GM12878 (cell line): ENCODE data around the gene CEP97. TPM values are rescaled to one million over a fixed set of nuclear protein-coding genes. Genes with fewer than 3 reads are reported as not detected.
A peak's percentile ranks its signal among the peaks of the same experiment; 100 is the strongest.

Experiments
- ATF7 ChIP-seq: fragments of 450-650 bp; IDR thresholded peaks from 2 replicates; pipeline ENCODE4 v1.6.1; 2016; ENCODE audit warnings: low read depth, mild to moderate bottlenecking
- JUNB ChIP-seq: IDR thresholded peaks from 2 replicates; pipeline ENCODE4 v1.6.1; 2016; ENCODE audit warnings: antibody characterized with exemption, mild to moderate bottlenecking
- MXI1 ChIP-seq: fragments of 150-350 bp; IDR thresholded peaks from 2 replicates; pipeline ENCODE4 v1.6.1; 2011; ENCODE audit warnings: low read depth, mild to moderate bottlenecking, inconsistent platforms, low read length, improper control_type of control experiment
- NFYB ChIP-seq: IDR thresholded peaks from 2 replicates; pipeline ENCODE4 v1.6.1; 2011; ENCODE audit warnings: low read depth, mild to moderate bottlenecking, low read length, improper control_type of control experiment, moderate library complexity; ENCODE audit not compliant: insufficient read depth
- NR2F1 ChIP-seq: fragments of 450-650 bp; conservative IDR thresholded peaks from 2 replicates; pipeline ENCODE4 v1.6.1; 2017; ENCODE audit warnings: mild to moderate bottlenecking
- SRF ChIP-seq, 2 experiments: IDR thresholded peaks; 2 replicates each; pipeline ENCODE4 v1.6.1; 2011; ENCODE audit warnings: low read depth in 2 of 2, low read length in 2 of 2, mild to moderate bottlenecking in 1 of 2, moderate library complexity in 1 of 2
- ZBED1 ChIP-seq: IDR thresholded peaks from 2 replicates; pipeline ENCODE4 v1.6.1; 2016; ENCODE audit warnings: borderline replicate concordance
- polyA plus RNA-seq, 11 experiments: library from polyadenylated mRNA; depleted of rRNA in 4 of 11; unstranded in 6 of 11; stranded (reverse) in 5 of 11; fragments of >200 nt; fragmentation: Nextera tagmentation in 4 of 11; fragmentation: Illumina TruSeq in 1 of 11; extraction: Ambion mirVana in 4 of 11; extraction: Trizol in 1 of 11; gene quantifications; 1 replicate in 1 of 11; 2 replicates in 10 of 11; pipeline versions ENCODE4 v1.2.1 to v1.2.3, GENCODE V29; 2011 to 2016; ENCODE audit warnings: inconsistent platforms in 2 of 11, missing spikeins in 2 of 11, low read depth in 1 of 11
- total RNA-seq, 4 experiments: library from RNA; depleted of rRNA in 3 of 4; stranded (reverse); fragments of >200 nt in 3 of 4; fragmentation: Illumina TruSeq in 1 of 4; extraction: Trizol in 1 of 4; gene quantifications; 2 replicates each; pipeline versions ENCODE4 v1.2.1 to v1.2.3, GENCODE V29; 2013 to 2021
- TF ChIP-seq, protein P1 (sequence below): fragments of 450-650 bp; IDR thresholded peaks from 2 replicates; pipeline ENCODE4 v1.6.1; 2017; ENCODE audit warnings: mild to moderate bottlenecking, low read depth, inconsistent platforms; ENCODE audit not compliant: poor library complexity, severe bottlenecking

Gene CEP97
- total and polyA plus RNA-seq, 10 of the 15 experiments (the other 5 are each of a cell fraction or from before 2014, with no cell fraction given), result 1.9 to 13.7 (median 5.8) TPM

DNA sequence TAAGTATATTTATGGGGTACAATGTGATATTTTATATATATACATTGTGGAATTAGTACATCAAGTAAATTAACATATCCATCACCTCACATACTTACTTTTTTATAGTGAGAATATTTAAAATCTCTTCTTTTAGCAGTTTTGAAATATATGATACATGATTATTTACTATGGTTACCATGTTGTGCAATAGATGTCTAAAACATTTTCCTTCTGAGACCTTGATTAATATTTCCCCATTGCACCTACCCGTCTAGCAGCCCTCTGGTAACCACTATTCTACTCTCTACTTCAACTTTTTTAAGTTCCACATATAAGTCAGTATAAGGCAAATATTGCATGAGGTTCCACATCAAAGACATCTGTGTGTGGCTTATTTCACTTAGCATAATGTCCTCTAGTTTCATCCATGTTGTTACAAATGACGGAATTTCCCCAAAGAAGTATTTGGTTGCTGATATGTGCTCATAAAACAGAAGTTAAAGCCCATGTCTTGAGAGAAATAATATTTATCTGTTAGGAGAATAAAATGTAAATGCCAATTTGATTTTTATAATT is 95.3 kb downstream of the CEP97 start (continued):
- TF ChIP-seq, protein P1, sequence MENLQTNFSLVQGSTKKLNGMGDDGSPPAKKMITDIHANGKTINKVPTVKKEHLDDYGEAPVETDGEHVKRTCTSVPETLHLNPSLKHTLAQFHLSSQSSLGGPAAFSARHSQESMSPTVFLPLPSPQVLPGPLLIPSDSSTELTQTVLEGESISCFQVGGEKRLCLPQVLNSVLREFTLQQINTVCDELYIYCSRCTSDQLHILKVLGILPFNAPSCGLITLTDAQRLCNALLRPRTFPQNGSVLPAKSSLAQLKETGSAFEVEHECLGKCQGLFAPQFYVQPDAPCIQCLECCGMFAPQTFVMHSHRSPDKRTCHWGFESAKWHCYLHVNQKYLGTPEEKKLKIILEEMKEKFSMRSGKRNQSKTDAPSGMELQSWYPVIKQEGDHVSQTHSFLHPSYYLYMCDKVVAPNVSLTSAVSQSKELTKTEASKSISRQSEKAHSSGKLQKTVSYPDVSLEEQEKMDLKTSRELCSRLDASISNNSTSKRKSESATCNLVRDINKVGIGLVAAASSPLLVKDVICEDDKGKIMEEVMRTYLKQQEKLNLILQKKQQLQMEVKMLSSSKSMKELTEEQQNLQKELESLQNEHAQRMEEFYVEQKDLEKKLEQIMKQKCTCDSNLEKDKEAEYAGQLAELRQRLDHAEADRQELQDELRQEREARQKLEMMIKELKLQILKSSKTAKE, result peak; percentile 56
- TF ChIP-seq ATF7, result peak; percentile 57; the same call in 1 of the 2 replicates
- TF ChIP-seq SRF (IDR thresholded peaks at IDR 0.05; ENCODE audit: low read depth in 2 of 2, low read length in 2 of 2), result no peak
- no peak for TF ChIP-seq MXI1
- TF ChIP-seq NR2F1, result 0 out of 2 replicates have a peak, but pooled peaks have one; percentile 17
- TF ChIP-seq ZBED1, result no peak
- TF ChIP-seq NFYB, result no peak
- TF ChIP-seq JUNB, result 0 out of 2 replicates have a peak, but pooled peaks have one; percentile 17

Other genes with a start within 250 kb of the CEP97 start
- 8.8 and 11.9 TPM in 2 replicates for gene SENP7, start 211.4 kb upstream of the CEP97 start, total RNA-seq (2014; rRNA removed)
- gene SENP7, start 211.4 kb upstream of the CEP97 start, total RNA-seq (2014; rRNA removed; fragmentation: Illumina TruSeq; extraction: Trizol), result 13.9 and 14.1 TPM in 2 replicates
- 7.8 and 7.9 TPM in 2 replicates for gene SENP7, start 211.4 kb upstream of the CEP97 start, total RNA-seq (2021)
- gene SENP7, start 211.4 kb upstream of the CEP97 start, polyA plus RNA-seq (2011; rRNA removed), result 14.7 and 26.3 TPM in 2 replicates
- 10.2 and 15.7 TPM in 2 replicates for gene SENP7, start 211.4 kb upstream of the CEP97 start, polyA plus RNA-seq (2014; fragmentation: Illumina TruSeq; extraction: Trizol)
- gene SENP7, start 211.4 kb upstream of the CEP97 start, polyA plus RNA-seq (2014; fragmentation: Nextera tagmentation; extraction: Ambion mirVana), result 1 to 10 TPM; 2.6 to 2.8 TPM
- 7.0 and 9.1 TPM in 2 replicates for gene SENP7, start 211.4 kb upstream of the CEP97 start, polyA plus RNA-seq (2014; rRNA removed)
- 1 to 10 TPM; 4.2 to 4.6 TPM for gene SENP7, start 211.4 kb upstream of the CEP97 start, polyA plus RNA-seq (2016; fragmentation: Nextera tagmentation; extraction: Ambion mirVana)
- 37.6 and 44.5 TPM in 2 replicates for gene TRMT10C, start 162.7 kb upstream of the CEP97 start, total RNA-seq (2014; rRNA removed)
- 43.2 and 47.7 TPM in 2 replicates for gene TRMT10C, start 162.7 kb upstream of the CEP97 start, total RNA-seq (2014; rRNA removed; fragmentation: Illumina TruSeq; extraction: Trizol)
- gene TRMT10C, start 162.7 kb upstream of the CEP97 start, total RNA-seq (2021), result 32.3 and 34.7 TPM in 2 replicates
- gene TRMT10C, start 162.7 kb upstream of the CEP97 start, polyA plus RNA-seq (2011; rRNA removed), result 33.3 and 51.2 TPM in 2 replicates
- gene TRMT10C, start 162.7 kb upstream of the CEP97 start, polyA plus RNA-seq (2014; fragmentation: Illumina TruSeq; extraction: Trizol), result 46.6 and 61.1 TPM in 2 replicates
- gene TRMT10C, start 162.7 kb upstream of the CEP97 start, polyA plus RNA-seq (2014; fragmentation: Nextera tagmentation; extraction: Ambion mirVana), result 10 to 100 TPM; 76.9 to 82.1 TPM
- gene TRMT10C, start 162.7 kb upstream of the CEP97 start, polyA plus RNA-seq (2014; rRNA removed), result 24.5 and 33.0 TPM in 2 replicates
- gene TRMT10C, start 162.7 kb upstream of the CEP97 start, polyA plus RNA-seq (2016; fragmentation: Nextera tagmentation; extraction: Ambion mirVana), result 10 to 100 TPM; 61.7 to 62.1 TPM
- gene PCNP, start 150.4 kb upstream of the CEP97 start, total RNA-seq (2014; rRNA removed), result 49.8 and 59.3 TPM in 2 replicates
- gene PCNP, start 150.4 kb upstream of the CEP97 start, total RNA-seq (2014; rRNA removed; fragmentation: Illumina TruSeq; extraction: Trizol), result 94.4 and 101 TPM in 2 replicates
- gene PCNP, start 150.4 kb upstream of the CEP97 start, total RNA-seq (2021), result 127 and 129 TPM in 2 replicates
- 86.1 and 145 TPM in 2 replicates for gene PCNP, start 150.4 kb upstream of the CEP97 start, polyA plus RNA-seq (2011; rRNA removed)
- 117 and 151 TPM in 2 replicates for gene PCNP, start 150.4 kb upstream of the CEP97 start, polyA plus RNA-seq (2014; fragmentation: Illumina TruSeq; extraction: Trizol)
- 100 to 1,000 TPM; 101 to 142 TPM for gene PCNP, start 150.4 kb upstream of the CEP97 start, polyA plus RNA-seq (2014; fragmentation: Nextera tagmentation; extraction: Ambion mirVana)
- gene PCNP, start 150.4 kb upstream of the CEP97 start, polyA plus RNA-seq (2014; rRNA removed), result 54.8 and 66.4 TPM in 2 replicates
- gene PCNP, start 150.4 kb upstream of the CEP97 start, polyA plus RNA-seq (2016; fragmentation: Nextera tagmentation; extraction: Ambion mirVana), result 100 to 1,000 TPM; 162 to 179 TPM
- 23.8 and 28.4 TPM in 2 replicates for gene ZBTB11, start 47.5 kb upstream of the CEP97 start, total RNA-seq (2014; rRNA removed)
- 25.7 and 26.4 TPM in 2 replicates for gene ZBTB11, start 47.5 kb upstream of the CEP97 start, total RNA-seq (2014; rRNA removed; fragmentation: Illumina TruSeq; extraction: Trizol)
- gene ZBTB11, start 47.5 kb upstream of the CEP97 start, total RNA-seq (2021), result 19.2 and 19.7 TPM in 2 replicates
- 21.4 and 31.9 TPM in 2 replicates for gene ZBTB11, start 47.5 kb upstream of the CEP97 start, polyA plus RNA-seq (2011; rRNA removed)
- 20.5 and 25.5 TPM in 2 replicates for gene ZBTB11, start 47.5 kb upstream of the CEP97 start, polyA plus RNA-seq (2014; fragmentation: Illumina TruSeq; extraction: Trizol)
- gene ZBTB11, start 47.5 kb upstream of the CEP97 start, polyA plus RNA-seq (2014; fragmentation: Nextera tagmentation; extraction: Ambion mirVana), result 1 to 10 TPM; 3.5 to 5.0 TPM
- 14.3 and 15.0 TPM in 2 replicates for gene ZBTB11, start 47.5 kb upstream of the CEP97 start, polyA plus RNA-seq (2014; rRNA removed)
- 10 to 100 TPM; 14.6 to 16.3 TPM for gene ZBTB11, start 47.5 kb upstream of the CEP97 start, polyA plus RNA-seq (2016; fragmentation: Nextera tagmentation; extraction: Ambion mirVana)
- gene RPL24, start 37.9 kb upstream of the CEP97 start, total RNA-seq (2014; rRNA removed), result 2,238 and 2,984 TPM in 2 replicates
- gene RPL24, start 37.9 kb upstream of the CEP97 start, total RNA-seq (2014; rRNA removed; fragmentation: Illumina TruSeq; extraction: Trizol), result 2,534 and 2,672 TPM in 2 replicates
- gene RPL24, start 37.9 kb upstream of the CEP97 start, total RNA-seq (2021), result 1,732 and 1,820 TPM in 2 replicates
- gene RPL24, start 37.9 kb upstream of the CEP97 start, polyA plus RNA-seq (2011; rRNA removed), result 2,067 and 2,200 TPM in 2 replicates
- 2,624 and 3,096 TPM in 2 replicates for gene RPL24, start 37.9 kb upstream of the CEP97 start, polyA plus RNA-seq (2014; fragmentation: Illumina TruSeq; extraction: Trizol)
- gene RPL24, start 37.9 kb upstream of the CEP97 start, polyA plus RNA-seq (2014; fragmentation: Nextera tagmentation; extraction: Ambion mirVana), result 1,000 to 10,000 TPM; 1,682 to 2,114 TPM
- gene RPL24, start 37.9 kb upstream of the CEP97 start, polyA plus RNA-seq (2014; rRNA removed), result 4,115 and 6,051 TPM in 2 replicates
- gene RPL24, start 37.9 kb upstream of the CEP97 start, polyA plus RNA-seq (2016; fragmentation: Nextera tagmentation; extraction: Ambion mirVana), result 100 to 1,000 TPM; 898 to 965 TPM
- 4.5 and 5.5 TPM in 2 replicates for gene NXPE3, start 54.6 kb downstream of the CEP97 start, total RNA-seq (2014; rRNA removed)
- 2.4 TPM in 2 replicates for gene NXPE3, start 54.6 kb downstream of the CEP97 start, total RNA-seq (2014; rRNA removed; fragmentation: Illumina TruSeq; extraction: Trizol)
- 6.4 and 6.9 TPM in 2 replicates for gene NXPE3, start 54.6 kb downstream of the CEP97 start, total RNA-seq (2021)
- gene NXPE3, start 54.6 kb downstream of the CEP97 start, polyA plus RNA-seq (2011; rRNA removed), result 3.7 and 4.7 TPM in 2 replicates
- gene NXPE3, start 54.6 kb downstream of the CEP97 start, polyA plus RNA-seq (2014; fragmentation: Illumina TruSeq; extraction: Trizol), result 5.0 and 5.5 TPM in 2 replicates
- gene NXPE3, start 54.6 kb downstream of the CEP97 start, polyA plus RNA-seq (2014; fragmentation: Nextera tagmentation; extraction: Ambion mirVana), result 1 to 10 TPM; 2.0 to 2.2 TPM
- 5.2 and 5.4 TPM in 2 replicates for gene NXPE3, start 54.6 kb downstream of the CEP97 start, polyA plus RNA-seq (2014; rRNA removed)
- gene NXPE3, start 54.6 kb downstream of the CEP97 start, polyA plus RNA-seq (2016; fragmentation: Nextera tagmentation; extraction: Ambion mirVana), result 1 to 10 TPM; 6.8 to 8.7 TPM
- 19.0 and 23.6 TPM in 2 replicates for gene NFKBIZ, start 124.9 kb downstream of the CEP97 start, total RNA-seq (2014; rRNA removed)
- gene NFKBIZ, start 124.9 kb downstream of the CEP97 start, total RNA-seq (2014; rRNA removed; fragmentation: Illumina TruSeq; extraction: Trizol), result 20.1 and 24.3 TPM in 2 replicates
- 27.0 and 27.3 TPM in 2 replicates for gene NFKBIZ, start 124.9 kb downstream of the CEP97 start, total RNA-seq (2021)
- 50.8 and 53.8 TPM in 2 replicates for gene NFKBIZ, start 124.9 kb downstream of the CEP97 start, polyA plus RNA-seq (2011; rRNA removed)
- gene NFKBIZ, start 124.9 kb downstream of the CEP97 start, polyA plus RNA-seq (2014; fragmentation: Illumina TruSeq; extraction: Trizol), result 16.5 and 21.7 TPM in 2 replicates
- 1 to 10 TPM; 6.3 to 8.9 TPM for gene NFKBIZ, start 124.9 kb downstream of the CEP97 start, polyA plus RNA-seq (2014; fragmentation: Nextera tagmentation; extraction: Ambion mirVana)
- gene NFKBIZ, start 124.9 kb downstream of the CEP97 start, polyA plus RNA-seq (2014; rRNA removed), result 18.2 TPM in 2 replicates
- 1 to 10 TPM; 7.7 to 8.5 TPM for gene NFKBIZ, start 124.9 kb downstream of the CEP97 start, polyA plus RNA-seq (2016; fragmentation: Nextera tagmentation; extraction: Ambion mirVana)